H9 (cell line): Measurements from ENCODE around the gene CTSW. TPM values are rescaled to one million over a fixed set of nuclear protein-coding genes. Genes with fewer than 3 reads are reported as not detected.

Experiments
- DNase-seq: peaks from one replicate; pipeline ENCODE4 v3.0.0-alpha.2; 2017
- H2AFZ ChIP-seq: one replicate; pipeline ENCODE4 v1.6.1; 2013; ENCODE audit warnings: mild to moderate bottlenecking, low read length, control low read depth, moderate library complexity
- H2AK5ac ChIP-seq: 2 replicates; pipeline ENCODE4 v1.6.1; 2013; ENCODE audit warnings: low read length, control low read depth, mixed read lengths; ENCODE audit not compliant: insufficient read length
- H2BK120ac ChIP-seq: one replicate; pipeline ENCODE4 v1.6.1; 2013; ENCODE audit warnings: low read depth, mild to moderate bottlenecking, low read length, control low read depth, inconsistent platforms; ENCODE audit not compliant: poor library complexity, severe bottlenecking
- H2BK12ac ChIP-seq: 2 replicates; pipeline ENCODE4 v1.6.1; 2013; ENCODE audit warnings: low read length, control low read depth, mixed read lengths, low read depth; ENCODE audit not compliant: insufficient read length
- H2BK15ac ChIP-seq: 2 replicates; pipeline ENCODE4 v1.6.1; 2013; ENCODE audit warnings: low read depth, low read length, control low read depth
- H2BK20ac ChIP-seq: one replicate; pipeline ENCODE4 v1.6.1; 2013; ENCODE audit warnings: low read depth, mild to moderate bottlenecking, low read length, control low read depth, inconsistent platforms; ENCODE audit not compliant: poor library complexity, severe bottlenecking
- H2BK5ac ChIP-seq: 2 replicates; pipeline ENCODE4 v1.6.1; 2013; ENCODE audit warnings: low read length, control low read depth, mixed read lengths; ENCODE audit not compliant: insufficient read length
- H3K14ac ChIP-seq: 2 replicates; pipeline ENCODE4 v1.6.1; 2013; ENCODE audit warnings: low read length, control low read depth; ENCODE audit not compliant: insufficient read depth
- H3K18ac ChIP-seq: 2 replicates; pipeline ENCODE4 v1.6.1; 2013; ENCODE audit warnings: low read depth, mild to moderate bottlenecking, mixed read lengths, low read length, control low read depth; ENCODE audit not compliant: insufficient read length
- H3K23ac ChIP-seq: 2 replicates; pipeline ENCODE4 v1.6.1; 2013; ENCODE audit warnings: low read length, control low read depth, mixed read lengths, low read depth; ENCODE audit not compliant: insufficient read length
- H3K23me2 ChIP-seq: 2 replicates; pipeline ENCODE4 v1.6.1; 2013; ENCODE audit warnings: low read depth, mild to moderate bottlenecking, mixed read lengths, low read length, control low read depth; ENCODE audit not compliant: insufficient read length, poor library complexity, severe bottlenecking
- H3K27ac ChIP-seq: 2 replicates; pipeline ENCODE4 v1.5.1; 2013; ENCODE audit warnings: low read length, control low read depth, mixed read lengths, low read depth; ENCODE audit not compliant: insufficient read length
- H3K27me3 ChIP-seq: 2 replicates; pipeline ENCODE4 v1.6.1; 2013; ENCODE audit warnings: low read length, control low read depth, inconsistent platforms; ENCODE audit not compliant: insufficient read depth
- H3K4ac ChIP-seq: 2 replicates; pipeline ENCODE4 v1.6.1; 2013; ENCODE audit warnings: low read depth, mild to moderate bottlenecking, control low read depth, inconsistent platforms, low read length, moderate library complexity
- H3K4me1 ChIP-seq: 2 replicates; pipeline ENCODE4 v1.6.1; 2013; ENCODE audit warnings: low read length, control low read depth, inconsistent platforms; ENCODE audit not compliant: insufficient read depth
- H3K4me2 ChIP-seq: 2 replicates; pipeline ENCODE4 v1.6.1; 2013; ENCODE audit warnings: low read length, control low read depth, mixed read lengths; ENCODE audit not compliant: insufficient read length, insufficient read depth
- H3K56ac ChIP-seq: 2 replicates; pipeline ENCODE4 v1.6.1; 2013; ENCODE audit warnings: low read depth, mild to moderate bottlenecking, mixed read lengths, low read length, control low read depth; ENCODE audit not compliant: insufficient read length
- H3K79me1 ChIP-seq: 2 replicates; pipeline ENCODE4 v1.6.1; 2013; ENCODE audit warnings: low read depth, mild to moderate bottlenecking, moderate library complexity, low read length, control low read depth, inconsistent platforms; ENCODE audit not compliant: insufficient read depth, poor library complexity, severe bottlenecking
- H3K79me2 ChIP-seq: 2 replicates; pipeline ENCODE4 v1.6.1; 2013; ENCODE audit warnings: low read length, control low read depth, inconsistent platforms; ENCODE audit not compliant: insufficient read depth
- H3K9ac ChIP-seq: 2 replicates; pipeline ENCODE4 v1.6.1; 2013; ENCODE audit warnings: low read length, control low read depth, mixed read lengths; ENCODE audit not compliant: insufficient read length; ENCODE audit errors: extremely low read depth
- H3K9me3 ChIP-seq: one replicate; pipeline ENCODE4 v1.6.1; 2013; ENCODE audit warnings: low read depth, low read length, inconsistent platforms; ENCODE audit not compliant: control insufficient read depth
- H3T11ph ChIP-seq: one replicate; pipeline ENCODE4 v1.6.1; 2013; ENCODE audit warnings: mild to moderate bottlenecking, low read length, control low read depth, inconsistent platforms
- H4K20me1 ChIP-seq: one replicate; pipeline ENCODE4 v1.6.1; 2013; ENCODE audit not compliant: control insufficient read depth, insufficient read length, insufficient read depth
- H4K5ac ChIP-seq: 2 replicates; pipeline ENCODE4 v1.6.1; 2013; ENCODE audit warnings: low read depth, mild to moderate bottlenecking, mixed read lengths, low read length, control low read depth; ENCODE audit not compliant: insufficient read length
- H4K8ac ChIP-seq: replicated peaks from 2 replicates; pipeline ENCODE4 v1.6.1; 2013; ENCODE audit warnings: low read length, control low read depth, mixed read lengths, low read depth; ENCODE audit not compliant: insufficient read length
- H4K91ac ChIP-seq: 2 replicates; pipeline ENCODE4 v1.6.1; 2013; ENCODE audit warnings: low read depth, mild to moderate bottlenecking, moderate library complexity, mixed read lengths, low read length, control low read depth; ENCODE audit not compliant: insufficient read length
- H3K27ac Mint-ChIP-seq, 3 experiments: 2 replicates in 2 of 3; 3 replicates in 1 of 3; pipeline ENCODE4 v1.8.0; 2020 to 2021; ENCODE audit warnings: mixed read lengths in 3 of 3, mild to moderate bottlenecking in 1 of 3, moderate library complexity in 1 of 3
- H3K27me3 Mint-ChIP-seq: 2 replicates; pipeline ENCODE4 v1.8.0; 2021; ENCODE audit warnings: low read depth, mild to moderate bottlenecking, moderate library complexity, mixed read lengths
- H3K36me3 Mint-ChIP-seq, 3 experiments: 2 replicates in 2 of 3; 3 replicates in 1 of 3; pipeline ENCODE4 v1.8.0; 2020 to 2021; ENCODE audit warnings: low read depth in 3 of 3, mixed read lengths in 3 of 3; ENCODE audit not compliant: insufficient read depth in 1 of 3
- H3K4me1 Mint-ChIP-seq, 2 experiments: 2 replicates each; pipeline ENCODE4 v1.8.0; 2020; ENCODE audit warnings: mixed read lengths in 2 of 2
- H3K4me3 Mint-ChIP-seq, 2 experiments: 2 replicates in 1 of 2; 3 replicates in 1 of 2; pipeline ENCODE4 v1.8.0; 2020 to 2021; ENCODE audit warnings: mild to moderate bottlenecking in 2 of 2, mixed read lengths in 2 of 2, moderate library complexity in 1 of 2
- H3K9me3 Mint-ChIP-seq, 2 experiments: 2 replicates in 1 of 2; 3 replicates in 1 of 2; pipeline ENCODE4 v1.8.0; 2020; ENCODE audit warnings: mild to moderate bottlenecking in 2 of 2, mixed read lengths in 2 of 2, moderate library complexity in 1 of 2
- WGBS: extraction: QIAGEN DNeasy Blood & Tissue Kit; methylation state at CpG from one replicate; pipeline ENCODE4 v1.1.7; 2013; ENCODE audit warnings: missing lambda C conversion rate, low lambda C conversion rate, mixed read lengths; ENCODE audit not compliant: insufficient read length; ENCODE audit errors: extremely low coverage; 5-methylcytosine and 5-hydroxymethylcytosine counted together
- total RNA-seq: library from RNA; stranded (reverse); gene quantifications from 2 replicates; pipeline ENCODE4 v1.2.1, GENCODE V29; 2021
- TF ChIP-seq, protein P1 (sequence below): fragments of 200-600 bp; sonication (generic); conservative IDR thresholded peaks from 3 replicates; pipeline ENCODE4 v1.8.0; 2021; ENCODE audit warnings: antibody characterized with exemption, mild to moderate bottlenecking

Gene CTSW
- total RNA-seq, 1 experiment from 2014 or later = not detected

DNA sequence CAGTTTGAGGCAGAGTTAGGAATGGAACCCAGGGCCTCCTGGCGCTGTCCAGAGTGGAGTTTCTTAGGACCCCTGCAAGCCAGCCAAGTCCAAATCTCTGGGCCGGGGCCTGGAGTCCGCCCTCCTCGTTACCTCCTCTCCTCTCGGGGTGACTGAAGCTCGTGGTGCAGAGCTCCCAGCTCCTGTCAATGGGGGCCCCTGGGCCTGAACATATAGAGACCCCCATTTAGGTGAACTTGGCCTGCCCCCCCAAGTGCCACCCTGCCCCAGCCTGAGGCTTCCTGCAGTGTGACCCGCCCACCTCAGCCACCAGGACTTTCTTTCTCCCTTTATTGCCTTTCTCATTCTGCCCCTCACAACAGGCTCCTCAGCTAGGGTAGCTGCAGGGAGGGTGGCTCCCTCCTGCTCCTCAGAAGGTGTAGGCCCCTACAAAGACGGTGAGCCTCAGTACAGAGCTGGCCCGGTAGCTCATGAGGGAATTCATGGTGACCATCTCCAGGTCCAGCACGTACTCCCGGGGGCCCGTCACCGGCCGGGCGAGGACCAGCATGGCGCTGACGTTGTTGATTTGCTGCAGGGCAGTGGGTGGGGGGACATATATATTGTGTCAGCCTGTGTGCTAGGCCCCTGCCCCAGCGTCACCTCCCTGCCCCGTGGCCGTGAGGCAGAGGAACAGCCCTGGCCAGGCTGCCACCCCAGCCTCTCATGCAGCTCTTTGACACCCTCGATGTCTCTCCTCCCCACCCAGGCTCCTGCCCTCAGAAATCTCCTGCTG, 12.9 kb upstream of the CTSW start:
- no peak overlapping the region for H3K9ac ChIP-seq
- H3K9me3 Mint-ChIP-seq = no peaks in the 10 kb centered on the region
- peak overlapping the region; percentile 44 to 75 (median 54); a peak in 2 of 7 replicates for H3K27ac Mint-ChIP-seq
- TF ChIP-seq, protein P1, sequence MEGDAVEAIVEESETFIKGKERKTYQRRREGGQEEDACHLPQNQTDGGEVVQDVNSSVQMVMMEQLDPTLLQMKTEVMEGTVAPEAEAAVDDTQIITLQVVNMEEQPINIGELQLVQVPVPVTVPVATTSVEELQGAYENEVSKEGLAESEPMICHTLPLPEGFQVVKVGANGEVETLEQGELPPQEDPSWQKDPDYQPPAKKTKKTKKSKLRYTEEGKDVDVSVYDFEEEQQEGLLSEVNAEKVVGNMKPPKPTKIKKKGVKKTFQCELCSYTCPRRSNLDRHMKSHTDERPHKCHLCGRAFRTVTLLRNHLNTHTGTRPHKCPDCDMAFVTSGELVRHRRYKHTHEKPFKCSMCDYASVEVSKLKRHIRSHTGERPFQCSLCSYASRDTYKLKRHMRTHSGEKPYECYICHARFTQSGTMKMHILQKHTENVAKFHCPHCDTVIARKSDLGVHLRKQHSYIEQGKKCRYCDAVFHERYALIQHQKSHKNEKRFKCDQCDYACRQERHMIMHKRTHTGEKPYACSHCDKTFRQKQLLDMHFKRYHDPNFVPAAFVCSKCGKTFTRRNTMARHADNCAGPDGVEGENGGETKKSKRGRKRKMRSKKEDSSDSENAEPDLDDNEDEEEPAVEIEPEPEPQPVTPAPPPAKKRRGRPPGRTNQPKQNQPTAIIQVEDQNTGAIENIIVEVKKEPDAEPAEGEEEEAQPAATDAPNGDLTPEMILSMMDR = no peak
- H3K27ac ChIP-seq = no peak overlapping the region
- no peak overlapping the region for H2BK15ac ChIP-seq
- no peaks in the 10 kb centered on the region for H4K20me1 ChIP-seq
- H2BK12ac ChIP-seq = no peak overlapping the region
- no CpG with 5 or more reads among the region's 21 CpGs for WGBS
- peaks cover 19 to 38% (median 35%) of the 10 kb centered on the region in 3 experiments; a peak in 6 of 7 replicates for H3K36me3 Mint-ChIP-seq
- H3K27me3 ChIP-seq = no peaks in the 10 kb centered on the region; the same call in 1 of the 2 replicates
- H3K23ac ChIP-seq = no peak overlapping the region
- H3K4me2 ChIP-seq = no peak overlapping the region
- H3K79me2 ChIP-seq = no peaks in the 10 kb centered on the region
- H3K23me2 ChIP-seq = no peaks in the 10 kb centered on the region
- no peak overlapping the region for H2AK5ac ChIP-seq
- no peaks in the 10 kb centered on the region for H3K4me1 ChIP-seq
- no peak overlapping the region for H2BK20ac ChIP-seq
- H3T11ph ChIP-seq = no peak overlapping the region
- no peak overlapping the region for H2BK5ac ChIP-seq
- no peak overlapping the region for H4K5ac ChIP-seq
- H3K4me1 Mint-ChIP-seq = peaks cover 12 to 13% of the 10 kb centered on the region in 2 experiments
- DNase-seq = no peak
- H3K79me1 ChIP-seq = no peaks in the 10 kb centered on the region
- H4K91ac ChIP-seq = no peak overlapping the region
- H3K4me3 Mint-ChIP-seq = peak overlapping the region; percentile 77 to 90; a peak in 3 of 5 replicates
- no peak overlapping the region for H2AFZ ChIP-seq
- no peak overlapping the region for H3K4ac ChIP-seq
- H4K8ac ChIP-seq = no peak overlapping the region
- no peaks in the 10 kb centered on the region for H3K9me3 ChIP-seq
- H3K18ac ChIP-seq = no peak overlapping the region
- H3K27me3 Mint-ChIP-seq = peaks cover 5% of the 10 kb centered on the region
- H2BK120ac ChIP-seq = no peak overlapping the region
- H3K56ac ChIP-seq = no peak overlapping the region
- no peak overlapping the region for H3K14ac ChIP-seq
